Islet precursor cell (in vitro differentiated cells): Measurements from ENCODE around the gene KRT78.
"Not testable (repeated sequence)": the region's sequence is repeated elsewhere in the genome, so short reads cannot be mapped to it uniquely, and the experiment has no call there.

Experiments
- DNase-seq: peaks from one replicate; pipeline ENCODE4 v3.0.0-alpha.2; 2018

The KRT78 gene

GRCh38 chr12:52871291-52872039 lies 22.7 kb upstream of the KRT78 start:
- peak; percentile 95 for DNase-seq

GRCh38 chr12:52870361-52871290 lies 21.8 kb upstream of the KRT78 start:
- DNase-seq: peak; percentile 84

GRCh38 chr12:52867642-52868041 lies 18.8 kb upstream of the KRT78 start:
- DNase-seq: no peak

- DNase-seq: no peak
Measured at GRCh38 chr12:52867152-52867551, 18.4 kb upstream of the KRT78 start.

GRCh38 chr12:52865090-52865944 lies 16.5 kb upstream of the KRT78 start:
- DNase-seq: peak; percentile 97

- DNase-seq: peak; percentile 74
Measured at GRCh38 chr12:52862023-52862422, 13.2 kb upstream of the KRT78 start.

- DNase-seq: no peak
Measured at GRCh38 chr12:52861511-52861910, 12.7 kb upstream of the KRT78 start.

GRCh38 chr12:52860102-52860823 lies 11.5 kb upstream of the KRT78 start:
- DNase-seq: no peak

- no peak for DNase-seq
Measured at GRCh38 chr12:52857500-52857899, 8.7 kb upstream of the KRT78 start.

GRCh38 chr12:52856787-52857186 lies 8.0 kb upstream of the KRT78 start:
- DNase-seq: no peak

- DNase-seq: not testable (repeated sequence)
Measured at GRCh38 chr12:52856077-52856476, 7.3 kb upstream of the KRT78 start.

GRCh38 chr12:52851787-52852186 lies 3.0 kb upstream of the KRT78 start:
- DNase-seq: no peak

GRCh38 chr12:52850681-52851080 lies 1.9 kb upstream of the KRT78 start:
- no peak for DNase-seq

- no peak for DNase-seq
Measured at GRCh38 chr12:52849511-52849910, 717 bp upstream of the KRT78 start.

- no peak for DNase-seq
Measured at GRCh38 chr12:52847335-52848102, 1.3 kb downstream of the KRT78 start.

GRCh38 chr12:52846356-52846970 lies 2.3 kb downstream of the KRT78 start:
- DNase-seq: no peak

GRCh38 chr12:52845946-52846345 lies 2.8 kb downstream of the KRT78 start:
- DNase-seq: no peak

GRCh38 chr12:52844386-52844785 lies 4.4 kb downstream of the KRT78 start:
- DNase-seq: no peak

- no peak for DNase-seq
Measured at GRCh38 chr12:52839436-52840105, 9.2 kb downstream of the KRT78 start.
